ENCODE data around the gene GAGE12E.
"Not testable (repeated sequence)": the region's sequence is repeated elsewhere in the genome, so short reads cannot be mapped to it uniquely, and the experiment has no call there.

The GAGE12E gene

GRCh38 chrX:49550989-49551388 lies at the start of gene GAGE12E:
Gene GAGE12E (plus strand): TSS chrX:49551289. CDS start chrX:49552444, 1,155 bp downstream.
- DNase-seq, result not testable (repeated sequence)

GRCh38 chrX:49531877-49532276 lies 19.2 kb upstream of the GAGE12E start, which contains the start of gene GAGE12C:
Gene GAGE12C (plus strand): TSS chrX:49532177. CDS start chrX:49533332, 1,155 bp downstream.
- DNase-seq, result not testable (repeated sequence)

DNA sequence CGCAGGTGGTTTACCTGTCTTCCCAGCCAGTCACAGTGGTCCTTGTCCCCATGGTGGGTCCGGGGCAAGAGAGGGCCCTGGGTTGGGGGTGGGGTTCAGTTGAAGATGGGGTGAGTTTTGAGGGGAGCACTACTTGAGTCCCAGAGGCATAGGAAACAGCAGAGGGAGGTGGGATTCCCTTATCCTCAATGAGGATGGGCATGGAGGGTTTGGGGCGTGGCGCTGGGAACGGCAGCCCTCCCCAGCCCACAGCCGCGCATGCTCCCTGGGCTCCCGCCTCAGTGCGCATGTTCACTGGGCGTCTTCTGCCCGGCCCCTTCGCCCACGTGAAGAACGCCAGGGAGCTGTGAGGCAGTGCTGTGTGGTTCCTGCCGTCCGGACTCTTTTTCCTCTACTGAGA lies 9.7 kb upstream of the GAGE12E start, which contains the start of gene GAGE12D:
Gene GAGE12D (plus strand): TSS at position 301 of the 400 bp plus-strand sequence. CDS start 1,155 bp downstream, outside the sequence.
- not testable (repeated sequence) for DNase-seq

GRCh38 chrX:49560542-49560941 lies 9.5 kb downstream of the GAGE12E start, which contains the start of gene GAGE12F:
Gene GAGE12F (plus strand): TSS chrX:49560842. CDS start chrX:49561997, 1,155 bp downstream.
- not testable (repeated sequence) for DNase-seq

DNA sequence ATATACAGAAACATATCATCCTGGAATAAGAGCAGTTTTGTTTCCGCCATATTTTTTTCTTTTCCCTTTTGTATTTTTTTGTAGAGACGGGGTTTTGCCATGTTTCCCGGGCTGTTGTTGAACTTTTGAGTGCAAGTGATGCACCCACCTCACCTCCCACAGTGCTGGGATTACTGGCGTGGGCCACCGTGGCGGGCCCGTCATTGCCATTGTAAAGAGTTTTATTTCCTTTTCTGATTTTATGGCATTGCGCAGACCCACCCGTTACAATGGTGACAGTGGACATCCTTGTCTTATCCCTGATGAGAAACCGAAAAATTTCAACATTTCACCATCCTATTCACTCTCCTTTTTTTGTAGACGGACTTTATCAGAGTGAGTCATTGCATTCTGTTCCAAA lies 17.6 kb downstream of the GAGE12E start:
- not testable (repeated sequence) for DNase-seq

DNA sequence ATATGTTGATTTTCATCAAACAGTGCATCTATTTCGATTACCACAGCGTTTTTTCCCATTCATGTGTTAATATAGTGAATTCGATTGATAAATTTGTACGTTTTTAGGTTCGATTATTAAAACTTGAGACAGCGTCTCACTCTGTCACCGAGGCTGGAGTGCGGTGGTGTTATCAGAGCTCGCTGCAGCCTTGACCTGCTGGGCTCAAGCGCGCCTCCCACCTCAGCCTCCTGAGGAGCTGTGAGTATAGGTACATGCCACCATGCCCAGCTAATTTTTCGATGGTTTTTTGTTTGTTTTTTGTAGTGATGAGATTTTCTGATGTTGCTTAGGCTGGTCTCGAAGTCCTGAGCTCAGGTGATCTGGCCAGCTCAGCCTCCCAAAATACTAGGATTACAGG lies 18.1 kb downstream of the GAGE12E start:
- DNase-seq, result not testable (repeated sequence)

DNA sequence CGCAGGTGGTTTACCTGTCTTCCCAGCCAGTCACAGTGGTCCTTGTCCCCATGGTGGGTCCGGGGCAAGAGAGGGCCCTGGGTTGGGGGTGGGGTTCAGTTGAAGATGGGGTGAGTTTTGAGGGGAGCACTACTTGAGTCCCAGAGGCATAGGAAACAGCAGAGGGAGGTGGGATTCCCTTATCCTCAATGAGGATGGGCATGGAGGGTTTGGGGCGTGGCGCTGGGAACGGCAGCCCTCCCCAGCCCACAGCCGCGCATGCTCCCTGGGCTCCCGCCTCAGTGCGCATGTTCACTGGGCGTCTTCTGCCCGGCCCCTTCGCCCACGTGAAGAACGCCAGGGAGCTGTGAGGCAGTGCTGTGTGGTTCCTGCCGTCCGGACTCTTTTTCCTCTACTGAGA lies 19.0 kb downstream of the GAGE12E start, which contains the start of gene GAGE12G:
Gene GAGE12G (plus strand): TSS at position 301 of the 400 bp plus-strand sequence. CDS start 1,155 bp downstream, outside the sequence.
- DNase-seq, result not testable (repeated sequence)

DNA sequence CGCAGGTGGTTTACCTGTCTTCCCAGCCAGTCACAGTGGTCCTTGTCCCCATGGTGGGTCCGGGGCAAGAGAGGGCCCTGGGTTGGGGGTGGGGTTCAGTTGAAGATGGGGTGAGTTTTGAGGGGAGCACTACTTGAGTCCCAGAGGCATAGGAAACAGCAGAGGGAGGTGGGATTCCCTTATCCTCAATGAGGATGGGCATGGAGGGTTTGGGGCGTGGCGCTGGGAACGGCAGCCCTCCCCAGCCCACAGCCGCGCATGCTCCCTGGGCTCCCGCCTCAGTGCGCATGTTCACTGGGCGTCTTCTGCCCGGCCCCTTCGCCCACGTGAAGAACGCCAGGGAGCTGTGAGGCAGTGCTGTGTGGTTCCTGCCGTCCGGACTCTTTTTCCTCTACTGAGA lies 28.6 kb downstream of the GAGE12E start, which contains the start of gene GAGE12H:
Gene GAGE12H (plus strand): TSS at position 301 of the 400 bp plus-strand sequence. CDS start 1,155 bp downstream, outside the sequence.
- not testable (repeated sequence) for DNase-seq

GRCh38 chrX:49589196-49589595 lies 38.1 kb downstream of the GAGE12E start, which contains the start of gene GAGE2A:
Gene GAGE2A (plus strand): TSS chrX:49589496. CDS start chrX:49590651, 1,155 bp downstream.
- not testable (repeated sequence) for DNase-seq

DNA sequence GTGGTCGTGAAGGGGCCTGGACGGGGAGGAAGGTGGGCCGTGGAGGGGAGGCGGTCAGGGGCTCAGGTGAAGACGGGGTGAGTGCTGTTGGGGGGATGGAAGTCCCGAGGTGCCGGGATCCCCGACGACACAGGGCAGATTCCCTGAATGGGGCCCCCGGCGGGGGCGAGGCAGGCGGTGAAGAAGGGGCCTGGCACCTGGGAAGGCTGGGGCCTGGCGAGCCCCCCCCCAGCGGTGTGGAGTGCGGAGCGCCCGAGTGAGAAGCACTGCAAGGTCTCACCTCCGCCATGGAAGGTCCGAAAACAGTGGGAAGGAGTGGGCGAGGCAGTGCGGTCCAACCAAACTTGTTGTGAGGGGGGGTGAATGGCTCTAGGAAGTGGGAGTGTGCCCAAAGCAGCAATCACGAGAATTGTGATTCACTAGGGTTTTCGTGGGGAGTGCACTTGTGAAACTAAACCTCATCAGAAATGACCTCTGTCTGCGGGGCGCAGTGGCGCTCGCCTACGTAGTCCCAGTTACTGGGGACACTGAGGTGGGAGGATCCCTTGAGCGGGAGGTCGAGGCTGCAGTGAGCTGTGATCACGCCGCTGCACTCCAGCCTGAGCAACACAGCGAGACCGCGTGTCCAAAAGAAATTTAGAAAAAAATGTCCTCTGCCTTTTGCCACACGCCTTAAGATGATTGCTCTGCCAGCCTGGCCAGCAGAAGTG lies 38.8 kb downstream of the GAGE12E start:
- DNase-seq, result not testable (repeated sequence)

DNA sequence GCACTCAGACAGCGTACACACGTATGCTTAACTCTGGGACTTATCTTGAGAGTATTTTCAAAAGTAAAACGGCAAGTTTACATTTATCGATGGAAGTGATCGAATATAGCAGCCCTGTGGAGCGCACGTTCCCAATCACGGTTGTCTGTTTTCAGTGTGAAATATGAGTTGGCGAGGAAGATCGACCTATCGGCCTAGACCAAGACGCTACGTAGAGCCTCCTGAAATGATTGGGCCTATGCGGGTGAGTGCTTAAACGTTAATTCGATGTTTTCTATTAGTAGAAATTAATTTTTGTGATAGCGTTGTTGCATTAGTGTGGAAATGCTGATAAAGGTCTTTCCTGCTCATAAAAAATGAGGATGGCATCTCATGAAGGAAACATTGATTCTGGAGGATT lies 39.4 kb downstream of the GAGE12E start:
- DNase-seq, result not testable (repeated sequence)

DNA sequence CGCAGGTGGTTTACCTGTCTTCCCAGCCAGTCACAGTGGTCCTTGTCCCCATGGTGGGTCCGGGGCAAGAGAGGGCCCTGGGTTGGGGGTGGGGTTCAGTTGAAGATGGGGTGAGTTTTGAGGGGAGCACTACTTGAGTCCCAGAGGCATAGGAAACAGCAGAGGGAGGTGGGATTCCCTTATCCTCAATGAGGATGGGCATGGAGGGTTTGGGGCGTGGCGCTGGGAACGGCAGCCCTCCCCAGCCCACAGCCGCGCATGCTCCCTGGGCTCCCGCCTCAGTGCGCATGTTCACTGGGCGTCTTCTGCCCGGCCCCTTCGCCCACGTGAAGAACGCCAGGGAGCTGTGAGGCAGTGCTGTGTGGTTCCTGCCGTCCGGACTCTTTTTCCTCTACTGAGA lies 47.6 kb downstream of the GAGE12E start, which contains the start of gene GAGE1:
Gene GAGE1 (plus strand): TSS at position 301 of the 400 bp plus-strand sequence. CDS start 1,155 bp downstream, outside the sequence.
- DNase-seq, result not testable (repeated sequence)
